OCI-LY1 (cell line): ENCODE data around the gene BCAR1.

Experiments
- H2AFZ ChIP-seq: fragments of 200-600 bp; sonication (generic), shearing (Covaris generic); 2 replicates; pipeline ENCODE4 v1.6.0; 2014; ENCODE audit warnings: antibody characterized with exemption, mild to moderate bottlenecking, low read length
- H3F3A ChIP-seq: fragments of 200-600 bp; sonication (generic), shearing (Covaris generic); 2 replicates; pipeline ENCODE4 v1.6.0; 2014; ENCODE audit warnings: mild to moderate bottlenecking, antibody characterized with exemption, low read length, moderate library complexity; ENCODE audit not compliant: insufficient read depth
- H3K27ac ChIP-seq: fragments of 200-600 bp; sonication (generic); 2 replicates; pipeline ENCODE4 v1.5.1; 2014; ENCODE audit warnings: low read length, mixed run types, mild to moderate bottlenecking, low read depth; ENCODE audit not compliant: poor library complexity, severe bottlenecking
- H3K27me3 ChIP-seq: fragments of 200-600 bp; sonication (generic); 2 replicates; pipeline ENCODE4 v1.6.0; 2014; ENCODE audit warnings: antibody characterized with exemption, mild to moderate bottlenecking, low read length, moderate library complexity; ENCODE audit not compliant: insufficient read depth
- H3K36me3 ChIP-seq: fragments of 200-600 bp; sonication (generic); 2 replicates; pipeline ENCODE4 v1.6.1; 2014; ENCODE audit warnings: mild to moderate bottlenecking, antibody characterized with exemption, low read length, moderate library complexity, mixed read lengths; ENCODE audit not compliant: insufficient read depth
- H3K4me1 ChIP-seq: fragments of 200-600 bp; sonication (generic); 2 replicates; pipeline ENCODE4 v1.5.1; 2014; ENCODE audit warnings: mild to moderate bottlenecking, low read length, moderate library complexity; ENCODE audit not compliant: insufficient read depth, severe bottlenecking
- H3K4me2 ChIP-seq: fragments of 200-600 bp; sonication (generic), shearing (Covaris generic); 2 replicates; pipeline ENCODE4 v1.6.1; 2014; ENCODE audit warnings: low read length
- H3K4me3 ChIP-seq: fragments of 200-600 bp; sonication (generic); 2 replicates; pipeline ENCODE4 v1.5.1; 2014; ENCODE audit warnings: low read length, low read depth, mild to moderate bottlenecking, mixed read lengths; ENCODE audit not compliant: poor library complexity, severe bottlenecking
- H3K79me2 ChIP-seq: fragments of 200-600 bp; shearing (Covaris generic); 2 replicates; pipeline ENCODE4 v1.6.1; 2016; ENCODE audit warnings: mixed run types, low read length, mixed read lengths; ENCODE audit not compliant: insufficient read depth
- H3K9ac ChIP-seq: fragments of 200-600 bp; sonication (generic), shearing (Covaris generic); 2 replicates; pipeline ENCODE4 v1.6.1; 2014; ENCODE audit warnings: mild to moderate bottlenecking, low read length, mixed read lengths
- H3K9me2 ChIP-seq: fragments of 200-600 bp; sonication (generic), shearing (Covaris generic); 2 replicates; pipeline ENCODE4 v1.6.1; 2014; ENCODE audit warnings: low read depth, mild to moderate bottlenecking, low read length, mixed read lengths
- H3K9me3 ChIP-seq: fragments of 200-600 bp; shearing (Covaris generic); 2 replicates; pipeline ENCODE4 v1.6.1; 2014; ENCODE audit warnings: low read length, mixed read lengths
- H4K20me1 ChIP-seq: fragments of 200-600 bp; sonication (generic), shearing (Covaris generic); 2 replicates; pipeline ENCODE4 v1.6.0; 2016; ENCODE audit warnings: mild to moderate bottlenecking, low read length; ENCODE audit not compliant: insufficient read depth
- EZH2 ChIP-seq: fragments of 200-600 bp; sonication (generic), shearing (Covaris generic); IDR thresholded peaks from 2 replicates; pipeline ENCODE4 v1.8.0; 2017; ENCODE audit warnings: borderline replicate concordance, mixed run types, mild to moderate bottlenecking, antibody characterized with exemption, low read length, moderate library complexity, mixed read lengths
- TF ChIP-seq, protein P1 (sequence below): fragments of 200-600 bp; sonication (generic), shearing (Covaris generic); IDR thresholded peaks from 2 replicates; pipeline ENCODE4 v1.5.1; 2017; ENCODE audit warnings: mild to moderate bottlenecking, antibody characterized with exemption, low read length, moderate library complexity, mixed read lengths

Gene BCAR1

DNA sequence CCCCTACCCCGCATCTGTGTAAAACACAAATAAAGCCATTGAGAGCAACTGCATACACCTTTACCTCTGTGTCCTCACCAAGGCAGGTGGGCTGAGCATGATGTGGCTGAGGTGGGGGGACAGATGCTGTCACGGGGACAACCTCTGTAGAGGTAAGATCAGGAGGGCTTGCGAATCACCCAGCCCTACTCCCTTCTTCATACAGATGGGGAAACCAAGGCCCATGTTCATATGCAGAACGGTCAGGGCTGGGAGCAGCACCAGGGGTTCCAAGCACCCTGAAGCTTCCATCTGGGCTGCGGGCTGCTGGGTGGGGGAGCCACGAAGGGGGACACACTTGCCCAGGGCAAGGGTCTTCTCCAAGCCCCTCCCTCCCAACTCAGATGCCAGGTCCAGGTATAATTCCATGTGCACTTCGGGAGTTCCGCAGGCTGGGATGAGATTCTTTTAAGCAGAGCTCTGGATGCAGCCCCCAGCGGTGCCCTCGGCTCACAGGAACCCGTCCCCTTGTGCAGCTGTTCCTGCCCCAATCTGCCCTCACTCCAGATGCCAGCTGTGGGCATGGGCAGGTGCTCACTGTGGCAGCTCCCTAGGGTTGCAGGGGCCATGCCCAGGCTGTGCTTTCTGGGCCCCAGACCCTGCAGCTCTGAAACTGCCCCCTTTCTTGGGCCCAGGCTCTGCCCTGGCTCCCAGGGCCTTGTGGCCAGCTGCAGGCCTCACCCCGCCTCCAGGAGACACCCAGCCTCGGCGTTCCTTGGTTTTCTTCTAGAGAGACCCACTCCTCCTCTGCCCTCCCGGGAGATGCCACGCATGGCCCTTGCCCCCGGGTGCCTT lies 23.1 kb downstream of the BCAR1 start:
- Histone ChIP-seq H3K4me2 (no peak overlapping the region), H2AFZ (no peak overlapping the region), H4K20me1 (no peaks in the 10 kb centered on the region), H3K9me3 (no peaks in the 10 kb centered on the region), H3K9ac (no peak overlapping the region), H3K9me2 (no peaks in the 10 kb centered on the region), H3K4me3 (no peak overlapping the region), H3F3A (no peaks in the 10 kb centered on the region), H3K4me1 (no peaks in the 10 kb centered on the region), H3K27ac (no peak overlapping the region), H3K27me3 (no peaks in the 10 kb centered on the region), H3K36me3 (no peaks in the 10 kb centered on the region), H3K79me2 (no peaks in the 10 kb centered on the region)
- TF ChIP-seq, protein P1, sequence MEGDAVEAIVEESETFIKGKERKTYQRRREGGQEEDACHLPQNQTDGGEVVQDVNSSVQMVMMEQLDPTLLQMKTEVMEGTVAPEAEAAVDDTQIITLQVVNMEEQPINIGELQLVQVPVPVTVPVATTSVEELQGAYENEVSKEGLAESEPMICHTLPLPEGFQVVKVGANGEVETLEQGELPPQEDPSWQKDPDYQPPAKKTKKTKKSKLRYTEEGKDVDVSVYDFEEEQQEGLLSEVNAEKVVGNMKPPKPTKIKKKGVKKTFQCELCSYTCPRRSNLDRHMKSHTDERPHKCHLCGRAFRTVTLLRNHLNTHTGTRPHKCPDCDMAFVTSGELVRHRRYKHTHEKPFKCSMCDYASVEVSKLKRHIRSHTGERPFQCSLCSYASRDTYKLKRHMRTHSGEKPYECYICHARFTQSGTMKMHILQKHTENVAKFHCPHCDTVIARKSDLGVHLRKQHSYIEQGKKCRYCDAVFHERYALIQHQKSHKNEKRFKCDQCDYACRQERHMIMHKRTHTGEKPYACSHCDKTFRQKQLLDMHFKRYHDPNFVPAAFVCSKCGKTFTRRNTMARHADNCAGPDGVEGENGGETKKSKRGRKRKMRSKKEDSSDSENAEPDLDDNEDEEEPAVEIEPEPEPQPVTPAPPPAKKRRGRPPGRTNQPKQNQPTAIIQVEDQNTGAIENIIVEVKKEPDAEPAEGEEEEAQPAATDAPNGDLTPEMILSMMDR, result no peak
- no peak for TF ChIP-seq EZH2

DNA sequence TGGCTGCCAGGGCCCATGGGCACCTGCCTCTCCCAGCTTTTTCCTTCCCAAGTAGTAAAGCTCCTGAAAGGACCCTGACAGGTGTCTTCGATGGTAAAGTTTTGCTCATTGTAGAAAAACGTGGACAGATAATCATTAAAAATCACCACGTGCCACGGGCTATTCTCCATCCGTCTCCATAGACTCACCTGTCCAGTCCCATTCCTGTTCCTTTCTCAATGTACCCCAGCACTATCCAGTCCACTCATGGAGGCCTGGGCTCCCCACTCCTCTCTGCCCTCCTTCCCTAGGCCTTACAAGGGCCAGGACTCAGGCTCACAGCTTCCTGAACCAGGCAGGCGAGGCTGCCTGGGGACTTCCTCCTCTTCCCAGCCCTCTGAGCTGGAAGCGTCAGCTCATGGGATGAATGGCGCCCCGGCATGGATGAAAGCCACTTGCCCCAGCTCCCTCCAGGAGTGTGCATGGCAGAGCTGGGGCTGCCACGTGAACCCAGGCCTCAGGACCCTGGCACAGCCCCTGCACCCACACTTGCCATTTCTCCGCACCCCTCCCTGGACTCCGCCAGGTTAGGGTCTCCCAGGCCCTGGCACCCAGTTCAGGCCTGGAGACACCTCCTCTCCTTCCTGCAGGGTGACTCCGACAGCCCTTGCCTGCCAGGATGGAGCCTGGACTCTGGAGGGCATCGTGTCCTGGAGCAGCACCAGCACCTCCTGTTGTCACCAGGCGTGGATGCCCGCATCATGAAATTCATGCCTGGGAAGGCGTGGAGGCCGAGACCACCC lies 23.9 kb downstream of the BCAR1 start:
- no peaks in the 10 kb centered on the region for H3F3A ChIP-seq
- no peaks in the 10 kb centered on the region for H3K4me1 ChIP-seq
- H4K20me1 ChIP-seq, result no peaks in the 10 kb centered on the region
- H3K9me3 ChIP-seq, result no peaks in the 10 kb centered on the region
- TF ChIP-seq, protein P1, result no peak
- no peak for TF ChIP-seq EZH2
- H3K79me2 ChIP-seq, result no peaks in the 10 kb centered on the region
- H3K36me3 ChIP-seq, result no peaks in the 10 kb centered on the region
- H3K9me2 ChIP-seq, result no peaks in the 10 kb centered on the region
- H3K27me3 ChIP-seq, result no peaks in the 10 kb centered on the region
- H3K4me2 ChIP-seq, result no peak overlapping the region
- no peak overlapping the region for H3K27ac ChIP-seq
- no peak overlapping the region for H3K9ac ChIP-seq
- H2AFZ ChIP-seq, result no peak overlapping the region
- H3K4me3 ChIP-seq, result no peak overlapping the region

DNA sequence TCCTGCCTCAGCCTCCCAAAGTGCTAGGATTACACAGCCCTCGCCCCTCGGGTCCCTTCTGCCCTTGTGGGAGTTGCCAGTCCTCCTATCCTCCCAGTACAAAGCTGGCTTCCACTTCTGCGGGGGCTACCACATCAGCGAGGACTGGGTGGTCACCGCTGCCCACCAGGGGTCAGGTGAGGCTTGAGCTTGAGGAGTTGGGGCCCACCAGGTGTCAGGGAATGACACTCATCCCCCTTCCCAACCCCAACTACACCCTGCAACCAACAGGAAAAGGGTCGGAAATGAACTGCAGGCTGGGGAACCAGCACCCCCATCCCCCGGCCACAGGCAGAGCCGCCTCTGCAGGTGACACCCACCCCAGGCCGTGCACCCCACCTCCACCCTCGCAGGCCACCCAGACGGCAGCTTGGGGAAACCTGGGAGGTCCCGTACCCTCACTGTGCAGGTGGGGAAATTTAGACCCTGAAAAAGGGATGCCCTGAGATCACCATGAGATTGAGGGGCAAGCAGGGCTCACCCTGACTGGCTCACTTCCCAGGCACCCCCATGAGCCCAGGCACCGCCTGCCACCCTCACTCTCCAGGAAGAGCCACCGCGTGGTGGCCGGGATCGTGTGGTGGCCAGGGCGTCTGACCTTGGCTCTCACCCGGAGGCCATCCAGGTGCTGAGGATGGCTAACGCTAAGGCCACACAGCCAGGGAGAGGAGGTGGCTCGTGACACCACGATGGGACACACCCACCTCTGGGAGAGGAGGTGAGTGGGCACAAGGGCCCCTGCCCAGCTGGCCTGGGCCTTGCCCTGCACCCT lies 24.7 kb downstream of the BCAR1 start:
- no peaks in the 10 kb centered on the region for H3F3A ChIP-seq
- H3K36me3 ChIP-seq, result no peaks in the 10 kb centered on the region
- no peak overlapping the region for H3K9ac ChIP-seq
- H3K9me3 ChIP-seq, result no peaks in the 10 kb centered on the region
- no peaks in the 10 kb centered on the region for H3K79me2 ChIP-seq
- H2AFZ ChIP-seq, result no peak overlapping the region
- H3K4me1 ChIP-seq, result no peaks in the 10 kb centered on the region
- no peak for TF ChIP-seq EZH2
- TF ChIP-seq, protein P1, result no peak
- no peak overlapping the region for H3K4me3 ChIP-seq
- H3K27me3 ChIP-seq, result no peaks in the 10 kb centered on the region
- H4K20me1 ChIP-seq, result no peaks in the 10 kb centered on the region
- H3K4me2 ChIP-seq, result no peak overlapping the region
- H3K9me2 ChIP-seq, result no peaks in the 10 kb centered on the region
- no peak overlapping the region for H3K27ac ChIP-seq
